Thymus (tissue), 2 donors: ENCODE measurements around the gene NT5DC1. TPM values are rescaled to one million over a fixed set of nuclear protein-coding genes. Genes with fewer than 3 reads are reported as not detected.

Experiments used
- polyA plus RNA-seq: library from polyadenylated mRNA; stranded (reverse); fragments of 200-250 nt; gene quantifications from one replicate; pipeline ENCODE4 v1.2.3, GENCODE V29; 2013
- total RNA-seq: library from RNA; stranded (reverse); fragments of 120-200 nt; gene quantifications from one replicate; pipeline ENCODE4 v1.2.4, GENCODE V29; 2013
- donor health status: healthy.

NT5DC1 gene
- total and polyA plus RNA-seq, 2 donors = 14.1 to 15.6 TPM

Other genes with a start within 250 kb of the NT5DC1 start
- 0.80 TPM for gene FRK, start 40.0 kb upstream of the NT5DC1 start, total RNA-seq
- gene FRK, start 40.0 kb upstream of the NT5DC1 start, polyA plus RNA-seq = 0.98 TPM
- 0.24 TPM for gene COL10A1, start 25.3 kb downstream of the NT5DC1 start, total RNA-seq
- 0.21 TPM for gene COL10A1, start 25.3 kb downstream of the NT5DC1 start, polyA plus RNA-seq
- 15.1 TPM for gene TSPYL4, start 153.2 kb downstream of the NT5DC1 start, total RNA-seq
- gene TSPYL4, start 153.2 kb downstream of the NT5DC1 start, polyA plus RNA-seq = 16.1 TPM
- gene TSPYL1, start 179.1 kb downstream of the NT5DC1 start, total RNA-seq = 42.9 TPM
- gene TSPYL1, start 179.1 kb downstream of the NT5DC1 start, polyA plus RNA-seq = 48.7 TPM